ENCODE results near the gene LRRD1.

DNA sequence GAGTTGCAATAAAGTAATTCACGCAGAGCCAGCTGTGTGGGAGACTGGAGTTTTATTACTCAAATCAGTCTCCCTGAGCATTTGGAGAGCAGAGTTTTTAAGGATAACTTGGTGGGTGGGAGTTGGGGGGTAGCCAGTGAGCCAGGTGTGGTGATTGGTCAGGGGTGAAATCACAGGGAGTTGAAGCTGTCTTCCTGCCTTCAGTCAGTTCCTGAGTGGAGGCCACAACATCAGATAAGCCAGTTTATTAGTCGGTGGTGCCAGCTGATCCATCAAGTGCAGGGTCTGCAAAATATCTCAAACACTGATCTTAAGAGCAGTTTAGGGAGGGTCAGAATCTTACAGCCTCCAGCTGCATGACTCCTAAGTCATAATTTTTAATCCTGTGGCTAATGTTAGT is 41.4 kb downstream of the LRRD1 start:
- TF ChIP-seq POLR2A (IDR thresholded peaks at IDR 0.05), result no peak
- TF ChIP-seq, protein P1, sequence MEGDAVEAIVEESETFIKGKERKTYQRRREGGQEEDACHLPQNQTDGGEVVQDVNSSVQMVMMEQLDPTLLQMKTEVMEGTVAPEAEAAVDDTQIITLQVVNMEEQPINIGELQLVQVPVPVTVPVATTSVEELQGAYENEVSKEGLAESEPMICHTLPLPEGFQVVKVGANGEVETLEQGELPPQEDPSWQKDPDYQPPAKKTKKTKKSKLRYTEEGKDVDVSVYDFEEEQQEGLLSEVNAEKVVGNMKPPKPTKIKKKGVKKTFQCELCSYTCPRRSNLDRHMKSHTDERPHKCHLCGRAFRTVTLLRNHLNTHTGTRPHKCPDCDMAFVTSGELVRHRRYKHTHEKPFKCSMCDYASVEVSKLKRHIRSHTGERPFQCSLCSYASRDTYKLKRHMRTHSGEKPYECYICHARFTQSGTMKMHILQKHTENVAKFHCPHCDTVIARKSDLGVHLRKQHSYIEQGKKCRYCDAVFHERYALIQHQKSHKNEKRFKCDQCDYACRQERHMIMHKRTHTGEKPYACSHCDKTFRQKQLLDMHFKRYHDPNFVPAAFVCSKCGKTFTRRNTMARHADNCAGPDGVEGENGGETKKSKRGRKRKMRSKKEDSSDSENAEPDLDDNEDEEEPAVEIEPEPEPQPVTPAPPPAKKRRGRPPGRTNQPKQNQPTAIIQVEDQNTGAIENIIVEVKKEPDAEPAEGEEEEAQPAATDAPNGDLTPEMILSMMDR (IDR thresholded peaks at IDR 0.05), result no peak
